NCI-H510A (cell line): ENCODE results near the gene COMMD1.
"Not testable (repeated sequence)": the region's sequence is repeated elsewhere in the genome, so short reads cannot be mapped to it uniquely, and the experiment has no call there.

Experiments
- DNase-seq: peaks from one replicate; lab custom pipeline; 2025; lab: John Stamatoyannopoulos, UW

COMMD1 gene

DNA sequence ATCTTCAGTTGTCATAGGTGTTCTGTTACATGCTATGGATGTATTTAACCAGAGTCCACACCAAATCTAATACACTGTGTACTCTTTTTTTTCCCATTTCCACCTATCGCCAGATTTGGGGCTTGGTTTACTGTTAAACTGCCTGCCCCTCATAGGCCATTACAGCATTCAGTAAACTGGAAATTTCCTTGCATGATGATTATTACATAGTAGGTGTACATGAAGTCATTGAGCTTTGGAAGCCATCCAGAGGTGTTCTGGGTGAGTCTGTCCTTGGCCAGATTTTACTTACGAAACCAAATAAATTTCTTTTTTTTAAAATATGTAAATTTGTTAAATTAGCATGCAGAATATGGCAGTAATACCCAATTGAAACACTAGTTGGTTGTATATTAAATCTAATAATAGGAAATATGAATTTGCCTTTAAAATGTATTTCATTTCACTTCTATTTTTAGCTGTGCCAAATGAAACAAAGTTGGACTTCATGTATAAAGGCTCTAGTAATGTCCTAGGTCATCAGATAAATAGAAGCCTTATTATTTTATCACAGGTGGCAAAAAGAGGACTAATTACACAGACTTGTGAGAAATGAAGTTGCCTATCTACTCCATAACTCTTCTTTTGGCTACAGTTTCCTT lies 60.7 kb downstream of the COMMD1 start:
- no peak for DNase-seq

DNA sequence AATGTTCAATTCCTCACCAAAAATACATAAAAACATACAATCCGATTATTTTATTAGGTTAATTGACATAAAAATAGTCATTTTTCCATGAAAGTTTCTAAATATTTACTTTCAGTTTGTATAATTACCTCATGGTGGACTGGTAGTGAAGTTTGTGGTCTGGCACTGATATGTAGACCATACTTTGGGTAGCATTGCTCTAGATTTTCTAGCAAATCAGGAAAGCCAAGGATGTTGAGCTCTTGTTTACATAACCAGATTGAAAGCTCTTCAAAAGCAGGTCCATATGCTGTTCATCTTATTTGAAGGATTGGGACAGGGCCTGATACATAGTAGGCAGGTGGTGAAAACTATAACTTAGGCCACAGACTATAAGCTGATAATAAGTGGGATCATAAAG lies 61.8 kb downstream of the COMMD1 start:
- DNase-seq, result no peak

DNA sequence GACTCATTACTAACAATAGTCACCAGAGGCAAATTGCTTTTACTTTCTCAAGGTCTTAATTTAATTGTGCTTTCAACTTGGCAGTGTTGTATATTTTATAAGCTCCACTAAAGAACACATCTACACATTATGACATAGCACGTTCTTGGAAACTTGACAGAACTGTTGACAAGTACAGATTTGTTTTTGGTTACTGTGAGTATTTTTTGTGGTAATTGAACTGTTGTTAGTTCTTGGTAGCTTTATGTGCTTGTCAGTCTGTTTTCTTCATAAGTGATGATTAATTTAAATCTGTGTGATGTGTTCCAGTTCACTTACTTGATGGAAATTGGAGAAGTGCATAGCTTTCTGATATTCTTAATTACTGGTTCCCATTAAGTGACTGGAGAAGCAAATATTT lies 63.9 kb downstream of the COMMD1 start:
- DNase-seq, result no peak

DNA sequence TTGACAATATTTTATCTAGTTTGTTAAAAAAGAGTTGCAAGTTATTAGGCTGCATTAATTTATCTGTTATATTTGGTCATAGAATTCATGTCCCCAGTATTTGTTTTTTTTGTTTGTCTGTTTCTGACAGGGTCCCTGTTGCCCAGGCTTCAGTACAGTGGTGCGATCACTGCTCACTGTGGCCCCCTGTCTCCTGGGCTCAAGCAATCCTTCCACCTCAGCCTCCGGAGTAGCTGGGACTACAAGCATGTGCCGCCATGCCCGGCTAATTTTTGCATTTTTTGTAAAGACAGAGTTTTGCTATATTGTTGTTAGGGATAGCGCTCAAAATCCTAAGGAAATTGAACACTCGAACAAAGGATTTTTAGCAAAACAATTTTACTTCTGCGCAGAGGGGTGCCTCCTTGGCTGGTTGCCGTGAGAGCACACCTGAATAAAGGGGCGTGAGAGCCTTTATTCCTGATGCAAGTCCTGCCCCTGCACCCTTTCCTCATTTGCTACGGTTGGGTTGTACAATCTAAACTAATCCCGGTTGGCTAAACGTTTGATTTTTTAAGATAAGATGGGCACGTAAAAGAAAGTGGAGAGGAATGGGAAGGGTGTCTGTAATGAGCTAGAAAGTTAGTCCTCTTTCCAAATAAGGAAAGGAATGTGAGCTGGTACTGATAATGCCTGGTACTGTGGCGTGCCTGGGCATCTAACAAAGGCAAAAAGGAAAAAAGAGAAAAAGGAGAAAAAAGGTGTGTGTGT lies 65.5 kb downstream of the COMMD1 start:
- DNase-seq, result no peak

DNA sequence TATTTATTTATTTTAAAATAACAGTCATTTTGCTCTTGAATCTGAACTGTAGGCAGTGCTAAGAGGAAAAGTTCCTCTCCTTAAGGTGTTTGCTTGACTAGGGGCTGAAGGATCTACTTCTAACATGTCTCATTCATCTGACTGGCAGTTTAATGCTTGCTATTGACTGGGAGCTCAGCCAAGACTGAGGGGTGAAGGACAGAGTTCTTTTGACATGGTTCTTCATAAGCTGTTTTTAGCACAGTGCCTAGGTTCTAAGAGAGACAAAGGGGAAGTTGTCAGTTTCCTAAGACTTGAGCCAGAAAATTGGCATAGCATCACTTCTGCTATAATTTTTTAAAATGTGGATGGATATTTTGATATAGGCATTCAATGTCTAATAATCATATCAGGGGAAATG lies 73.0 kb downstream of the COMMD1 start:
- DNase-seq, result no peak

DNA sequence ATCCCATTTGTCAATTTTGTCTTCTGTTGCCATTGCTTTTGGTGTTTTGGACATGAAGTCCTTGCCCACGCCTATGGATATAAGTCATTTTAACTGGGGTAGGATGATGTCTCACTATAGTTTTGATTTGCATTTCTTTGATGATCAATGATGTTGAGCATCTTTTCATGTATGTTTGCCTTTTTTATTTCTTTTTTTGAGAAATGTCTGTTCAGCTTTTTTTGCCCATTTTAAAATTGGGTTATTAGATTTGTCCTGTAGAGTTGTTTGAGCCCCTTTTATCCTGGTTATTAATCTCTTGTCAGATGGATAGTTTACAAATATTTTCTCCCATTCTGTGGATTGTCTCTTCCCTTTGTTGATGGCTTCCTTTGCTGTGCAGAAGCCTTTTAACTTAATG lies 75.3 kb downstream of the COMMD1 start:
- DNase-seq, result no peak

DNA sequence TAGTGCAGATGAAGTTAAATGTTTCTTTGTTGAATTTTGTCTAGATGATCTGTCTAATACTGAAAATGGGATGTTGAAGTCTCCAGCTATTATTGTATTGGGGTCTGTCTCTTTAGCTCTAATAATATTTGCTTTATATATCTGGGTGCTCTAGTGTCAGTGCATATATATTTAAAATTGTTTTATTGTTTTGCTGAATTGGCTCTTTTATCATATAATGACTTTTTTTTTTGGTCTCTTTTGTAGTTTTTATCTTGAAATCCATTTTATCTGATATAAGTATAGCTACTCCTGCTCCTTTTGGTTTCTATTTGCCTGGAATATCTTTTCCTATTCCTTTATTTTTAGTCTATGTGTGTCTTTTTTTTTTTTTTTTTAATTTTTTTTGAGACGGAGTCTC lies 79.2 kb downstream of the COMMD1 start:
- DNase-seq, result no peak

DNA sequence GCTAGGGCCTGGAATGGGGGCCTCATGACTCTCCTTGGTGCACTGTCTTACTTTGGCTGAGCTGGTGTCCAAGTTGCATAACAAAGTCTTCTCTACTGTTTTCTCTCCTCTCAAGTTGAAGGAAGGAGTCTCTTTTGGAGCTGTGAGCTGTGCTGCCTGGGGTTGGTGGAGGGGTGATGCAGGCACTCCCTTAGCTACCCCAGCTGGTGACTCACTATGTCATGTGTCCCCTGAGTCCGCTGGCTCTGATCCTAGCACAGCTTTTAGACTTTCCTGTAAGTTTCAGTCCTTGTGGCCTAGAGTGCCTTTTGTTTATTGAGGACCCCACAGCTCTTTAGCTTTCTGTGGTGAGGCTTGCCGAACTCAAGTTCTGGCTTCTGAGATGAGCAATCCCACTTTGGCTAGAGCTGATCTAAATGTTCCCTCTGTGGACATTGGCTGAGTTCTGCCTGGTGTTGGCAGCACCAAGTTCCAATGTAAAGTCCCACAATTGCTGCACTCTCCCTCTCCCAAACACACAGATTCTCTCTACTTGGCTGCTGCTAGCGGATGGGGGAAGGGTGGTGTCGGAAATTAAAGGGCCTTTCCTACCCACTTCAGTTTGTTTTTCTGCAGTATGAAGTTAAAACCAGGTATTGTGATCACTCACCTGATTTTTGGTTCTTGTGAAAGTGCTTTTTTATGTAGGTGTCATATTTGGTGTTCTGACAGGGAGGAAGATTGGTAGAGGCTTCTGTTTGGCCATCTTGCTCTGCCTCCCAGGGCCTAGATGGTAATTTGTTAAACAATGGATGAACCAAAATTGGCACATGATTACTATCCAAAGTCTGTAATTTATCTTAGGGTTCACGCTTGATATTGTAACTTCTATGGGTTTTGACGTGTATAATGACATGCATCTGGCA lies 83.2 kb downstream of the COMMD1 start:
- DNase-seq, result no peak

DNA sequence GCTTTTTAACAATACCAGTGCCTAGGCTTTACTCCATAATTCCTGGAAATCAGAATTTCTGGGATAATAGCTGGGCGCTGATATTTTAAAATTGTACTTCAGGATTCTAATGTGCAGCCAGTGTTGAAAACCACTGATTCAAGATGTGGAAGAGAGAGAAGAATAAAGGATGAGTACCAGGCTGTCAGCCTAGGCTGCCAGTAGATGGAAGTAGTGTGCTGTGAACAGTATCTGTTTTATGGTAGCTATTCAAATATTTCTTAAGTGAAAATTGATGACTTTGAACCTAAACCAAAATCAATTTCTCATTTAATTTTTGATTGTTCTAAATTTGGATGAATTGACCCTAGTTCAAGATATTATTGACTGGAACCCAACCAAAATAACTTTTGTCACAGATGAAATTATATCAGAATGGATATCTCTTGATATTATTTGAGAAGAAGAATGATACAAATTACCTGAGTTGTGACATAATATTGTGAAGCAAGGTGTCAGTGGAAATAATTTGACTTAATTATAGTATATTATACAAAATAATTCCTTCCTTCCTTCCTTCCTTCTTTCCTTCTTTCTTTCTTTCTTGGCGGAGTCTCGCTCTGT lies 88.0 kb downstream of the COMMD1 start:
- no peak for DNase-seq

DNA sequence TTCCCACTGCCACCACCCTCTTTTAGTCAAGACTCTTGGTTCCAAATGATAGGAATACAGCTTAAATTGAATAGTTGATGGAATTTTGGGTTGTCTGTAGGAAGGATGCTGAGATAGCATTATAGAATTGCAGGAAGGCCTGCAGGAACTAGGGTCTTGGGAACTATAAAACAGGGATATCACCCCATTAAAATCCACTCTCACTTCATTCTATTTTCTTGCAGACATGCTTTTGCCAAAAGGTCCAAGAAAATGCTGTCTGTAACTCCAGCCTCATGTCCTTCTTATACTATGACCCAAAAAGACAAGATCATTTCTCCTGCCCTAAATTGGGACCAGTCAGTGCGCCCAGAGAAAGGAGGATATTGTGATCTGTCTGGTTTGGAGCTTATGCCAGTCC lies 89.1 kb downstream of the COMMD1 start:
- DNase-seq, result no peak

DNA sequence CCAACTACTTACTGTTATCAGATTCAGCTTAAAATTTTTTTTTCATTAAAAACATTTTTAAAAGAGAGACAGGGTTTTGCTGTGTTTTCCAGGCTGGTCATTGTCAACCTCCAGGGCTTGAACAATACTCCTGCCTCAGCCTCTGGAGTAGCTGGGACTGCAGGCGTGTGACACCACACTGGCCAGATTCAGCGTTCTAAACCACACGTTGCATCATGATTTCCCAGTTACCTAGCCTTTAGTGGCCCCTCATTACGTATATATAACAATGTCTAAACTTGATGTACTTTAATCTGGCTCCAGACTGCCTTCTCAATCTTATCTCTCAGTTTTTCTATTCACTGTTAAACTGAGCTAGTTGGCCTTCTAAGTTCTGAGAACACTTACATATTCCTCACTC lies 89.6 kb downstream of the COMMD1 start:
- no peak for DNase-seq

DNA sequence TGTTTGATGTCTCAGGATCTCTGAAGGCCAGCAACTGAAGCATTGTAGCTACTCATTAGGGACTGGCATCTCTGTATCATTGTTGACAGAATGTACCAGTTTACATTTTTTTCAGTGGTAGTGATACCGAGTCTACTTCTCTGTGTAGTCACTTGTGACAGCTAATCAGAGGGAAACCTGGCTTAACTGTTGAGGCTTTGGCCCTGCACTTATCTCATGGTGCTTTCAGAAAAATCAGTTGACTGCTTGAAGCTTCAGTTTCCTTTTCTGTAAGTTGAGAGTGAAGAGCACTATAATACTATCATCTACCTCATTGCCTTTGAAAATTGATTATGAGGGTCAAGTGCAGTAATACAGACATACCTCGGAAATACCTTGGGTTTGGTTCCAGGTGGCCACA lies 90.0 kb downstream of the COMMD1 start:
- no peak for DNase-seq

DNA sequence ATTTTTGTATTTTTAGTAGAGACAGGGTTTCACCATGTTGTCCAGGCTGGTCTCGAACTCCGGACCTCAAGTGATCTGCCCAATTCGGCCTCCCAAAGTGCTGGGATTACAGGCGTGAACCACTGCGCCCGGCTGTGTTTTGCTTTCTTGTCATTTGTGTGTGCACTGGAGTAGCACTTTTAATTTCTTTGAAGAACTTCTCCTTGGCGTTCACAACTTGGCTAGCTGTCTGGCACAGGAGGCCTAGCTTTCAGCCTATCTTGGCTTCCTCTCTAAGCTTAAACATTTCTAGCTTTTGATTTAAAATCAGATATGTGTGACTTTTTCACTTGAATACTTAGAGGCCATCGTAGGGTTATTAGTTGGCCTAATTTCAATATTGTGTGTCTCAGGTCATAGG lies 93.0 kb downstream of the COMMD1 start:
- DNase-seq, result no peak

DNA sequence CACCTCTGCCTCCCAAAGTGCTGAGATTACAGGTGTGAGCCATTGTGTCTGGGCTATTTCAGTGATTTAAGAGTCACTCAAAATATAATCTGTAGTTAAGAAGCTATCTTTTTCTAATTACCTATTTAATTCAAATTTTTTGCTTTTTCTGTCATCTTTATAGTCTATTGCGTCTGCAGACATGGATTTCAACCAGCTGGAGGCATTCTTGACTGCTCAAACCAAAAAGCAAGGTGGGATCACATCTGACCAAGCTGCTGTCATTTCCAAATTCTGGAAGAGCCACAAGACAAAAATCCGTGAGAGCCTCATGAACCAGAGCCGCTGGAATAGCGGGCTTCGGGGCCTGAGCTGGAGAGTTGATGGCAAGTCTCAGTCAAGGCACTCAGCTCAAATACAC lies 95.1 kb downstream of the COMMD1 start:
- DNase-seq, result no peak

DNA sequence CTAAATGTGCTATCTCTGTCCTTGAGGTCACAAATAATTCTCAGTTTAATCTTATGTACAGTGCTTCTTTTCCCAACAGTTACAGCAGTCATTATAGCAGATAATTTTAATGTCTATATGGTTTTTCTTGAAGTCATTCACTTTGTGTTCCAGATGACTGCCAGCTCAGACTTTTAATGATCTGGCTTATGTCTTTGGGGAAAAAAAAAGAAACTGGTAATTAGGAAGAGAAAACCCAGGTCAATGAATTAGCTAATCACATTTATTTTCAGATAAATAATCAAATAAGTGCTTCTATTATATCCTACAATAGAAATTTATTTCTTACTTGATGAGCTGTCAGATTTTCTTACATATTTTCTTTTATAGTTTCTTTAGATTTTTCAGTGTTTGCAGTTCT lies 96.0 kb downstream of the COMMD1 start:
- no peak for DNase-seq

DNA sequence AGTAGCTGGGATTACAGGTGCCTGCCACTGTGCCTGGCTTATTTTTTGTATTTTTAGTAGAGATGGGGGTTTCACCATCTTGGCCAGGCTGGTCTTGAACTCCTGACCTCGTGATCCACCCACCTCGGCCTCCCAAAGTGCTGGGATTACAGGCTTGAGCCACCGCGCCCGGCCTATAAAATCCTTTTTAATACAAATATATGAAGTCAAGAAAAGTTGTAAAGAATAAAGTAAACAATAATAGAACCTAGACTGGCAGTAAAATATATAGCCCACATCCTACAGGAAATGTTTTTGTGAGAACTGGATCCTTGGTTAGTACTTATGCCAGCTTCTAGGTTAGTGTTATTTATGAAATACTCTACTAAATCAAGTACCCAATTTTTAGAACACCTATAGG lies 99.0 kb downstream of the COMMD1 start:
- not testable (repeated sequence) for DNase-seq

DNA sequence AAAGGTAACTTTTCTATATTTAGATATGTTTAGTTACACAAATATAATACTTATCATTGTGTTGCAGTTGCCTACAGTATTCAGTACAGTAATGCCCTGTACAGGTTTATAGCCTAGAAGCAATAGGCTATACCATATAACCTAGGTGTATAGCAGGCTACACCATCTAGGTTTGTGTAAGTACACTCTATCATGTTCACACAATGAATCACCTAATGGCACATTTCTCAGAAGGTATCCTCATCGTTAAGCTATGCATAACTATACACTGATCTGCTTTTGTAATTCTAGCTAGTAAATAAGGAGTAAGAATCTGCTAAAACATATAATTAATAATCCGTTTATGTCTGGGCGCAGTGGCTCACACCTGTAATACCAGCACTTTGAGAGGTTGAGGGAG lies 102.1 kb downstream of the COMMD1 start:
- DNase-seq, result no peak

DNA sequence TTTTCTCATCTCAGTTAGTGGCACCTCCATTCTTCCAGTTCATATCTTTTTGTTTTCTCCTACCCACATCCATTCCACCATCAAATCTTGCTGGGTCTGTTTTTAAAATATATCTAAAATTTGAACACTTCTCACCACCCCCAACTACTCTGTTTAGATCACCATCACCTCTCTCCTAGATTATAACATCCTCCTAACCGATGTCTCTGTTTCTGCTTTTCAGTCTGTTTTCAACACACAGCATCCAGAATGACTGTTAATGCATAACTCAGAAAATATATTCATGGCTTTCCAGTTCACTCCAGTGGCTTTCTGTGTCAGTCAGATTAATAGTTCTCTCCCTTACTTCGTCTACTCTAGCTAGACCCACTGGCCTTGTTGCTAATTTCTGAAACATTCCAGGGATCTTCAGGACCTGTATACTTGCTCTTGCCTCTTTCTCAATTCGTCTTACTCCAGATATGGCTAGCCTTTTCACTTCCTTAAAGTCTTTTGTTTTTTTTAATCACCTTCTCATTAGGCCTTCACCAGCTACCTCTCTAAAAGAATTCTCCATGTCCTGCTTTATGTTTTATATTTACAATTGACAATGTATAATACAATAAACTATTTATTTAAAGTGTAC lies 105.3 kb downstream of the COMMD1 start:
- DNase-seq, result no peak

DNA sequence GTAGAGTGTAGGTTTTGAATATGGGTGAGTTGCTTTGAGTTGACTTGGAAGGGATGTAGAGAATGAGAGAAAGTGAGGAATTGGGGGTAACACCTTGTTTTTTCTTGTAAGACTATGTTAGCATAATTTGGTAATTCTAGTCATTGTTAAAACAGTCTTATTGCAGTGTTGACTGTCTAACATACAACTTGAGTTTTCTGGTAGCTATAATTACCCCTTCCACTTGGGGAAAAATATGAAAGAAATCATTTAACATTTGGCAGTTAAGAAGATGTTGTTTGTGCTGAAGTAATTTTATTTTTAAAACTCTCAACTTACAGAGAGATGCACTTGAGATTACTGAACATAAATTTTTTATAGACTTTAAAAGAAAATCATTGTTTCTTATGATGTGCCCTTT lies 108.2 kb downstream of the COMMD1 start:
- DNase-seq, result no peak

DNA sequence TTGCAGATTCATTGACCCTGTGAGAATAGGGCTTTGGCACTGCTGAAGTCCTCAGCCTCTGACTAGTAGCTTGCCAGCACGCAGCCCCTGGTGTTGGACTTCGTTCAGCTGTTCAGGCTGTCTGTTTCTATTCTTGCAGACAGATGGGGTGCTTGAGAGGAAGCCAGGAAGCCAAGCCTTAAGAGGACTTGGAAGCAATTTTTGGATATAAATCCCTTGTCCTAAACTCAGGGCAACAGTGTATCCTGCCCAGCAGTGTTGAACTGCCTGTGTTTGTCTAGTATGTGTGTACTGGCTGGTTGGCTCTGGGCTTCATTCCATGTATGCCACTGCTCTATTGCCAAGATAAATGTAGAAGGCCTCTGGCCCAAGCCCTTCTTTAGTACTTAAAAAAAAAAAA lies 108.6 kb downstream of the COMMD1 start:
- DNase-seq, result no peak

DNA sequence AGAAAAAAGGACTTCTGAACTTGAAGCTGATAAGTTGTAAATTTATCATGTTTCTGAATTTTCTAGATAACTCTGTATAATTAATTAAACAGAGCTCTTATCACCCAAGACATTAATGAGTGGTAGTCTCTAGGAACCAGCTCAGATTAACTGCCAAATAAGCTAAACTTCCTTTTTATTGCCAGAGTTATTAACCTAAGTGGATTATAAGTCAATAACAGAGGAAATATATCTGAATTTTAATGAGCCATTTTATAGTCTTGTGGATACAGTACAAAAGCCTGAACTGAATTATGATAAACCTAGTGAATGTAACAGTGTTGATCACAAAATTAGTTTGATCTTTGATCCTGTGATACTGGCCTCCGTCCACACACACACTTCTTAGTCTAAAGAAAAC lies 111.5 kb downstream of the COMMD1 start:
- DNase-seq, result no peak

DNA sequence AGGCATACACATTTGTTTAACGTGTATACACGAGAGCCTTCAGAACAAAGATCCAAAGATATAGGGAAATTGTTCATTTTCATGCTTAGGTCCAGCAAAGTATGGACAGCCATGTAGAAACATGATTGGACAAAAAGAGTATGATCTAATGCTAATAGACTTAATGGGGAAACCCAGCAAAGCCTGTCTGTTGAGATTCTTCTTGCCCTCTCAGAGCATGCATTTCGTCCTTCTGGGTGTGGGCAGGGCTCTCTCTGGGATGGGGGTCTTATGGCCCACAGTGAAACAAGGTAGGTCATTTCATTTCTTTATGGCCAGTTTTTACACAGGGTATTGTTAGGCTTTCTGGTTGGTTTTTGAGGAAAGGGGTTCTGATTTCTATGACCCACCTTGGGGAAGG lies 124.4 kb downstream of the COMMD1 start:
- DNase-seq, result no peak
